GM12892 (cell line): ENCODE data around the gene LMO2.
A peak's percentile ranks its signal among the peaks of the same experiment; 100 is the strongest.
"Not testable (repeated sequence)": the region's sequence is repeated elsewhere in the genome, so short reads cannot be mapped to it uniquely, and the experiment has no call there.

Experiments
- DNase-seq: peaks from one replicate; pipeline ENCODE4 v3.0.0; 2011; ENCODE audit not compliant: insufficient read length
- FAIRE-seq: peaks from 2 replicates; lab custom pipeline; 2011; peaks lifted over from hg19 to GRCh38; lab: Jason Lieb, UNC
- POLR2A ChIP-seq: IDR thresholded peaks from 2 replicates; pipeline ENCODE4 v1.6.1; 2011; ENCODE audit warnings: low read depth, low read length, control low read depth
- POLR2AphosphoS5 ChIP-seq: IDR thresholded peaks from 2 replicates; pipeline ENCODE4 v1.6.1; 2011; ENCODE audit warnings: low read depth, low read length, control low read depth
- TAF1 ChIP-seq: IDR thresholded peaks from 2 replicates; pipeline ENCODE4 v1.6.1; 2011; ENCODE audit warnings: low read depth, mild to moderate bottlenecking, control low read depth, low read length, borderline replicate concordance

The LMO2 gene

GRCh38 chr11:33844236-33844635 is 47.6 kb downstream of the LMO2 start:
- DNase-seq (no peak), FAIRE-seq (peak; percentile 58)
- TF ChIP-seq POLR2A (no peak), TAF1 (no peak), POLR2AphosphoS5 (no peak)

DNA sequence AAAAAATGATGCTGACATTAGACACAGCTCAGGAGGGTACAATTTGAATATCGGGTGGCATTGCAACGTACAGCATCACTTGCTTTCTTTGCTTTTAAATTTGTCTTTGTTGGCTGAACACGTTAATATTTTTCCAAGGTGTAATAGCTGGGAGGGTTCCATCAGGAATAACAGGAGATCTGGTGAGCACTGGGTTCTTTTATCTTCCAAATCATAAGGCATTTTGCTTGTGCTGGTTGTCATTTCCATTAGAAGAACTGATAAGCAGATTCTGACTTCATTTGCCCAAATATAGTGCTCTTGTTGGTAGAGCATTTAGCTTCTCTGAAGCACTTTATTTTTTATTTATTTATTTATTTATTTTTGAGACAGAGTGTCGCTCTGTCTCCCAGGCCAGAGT is 48.9 kb downstream of the LMO2 start:
- FAIRE-seq (no peak), DNase-seq (no peak)
- no peak for TF ChIP-seq POLR2AphosphoS5

DNA sequence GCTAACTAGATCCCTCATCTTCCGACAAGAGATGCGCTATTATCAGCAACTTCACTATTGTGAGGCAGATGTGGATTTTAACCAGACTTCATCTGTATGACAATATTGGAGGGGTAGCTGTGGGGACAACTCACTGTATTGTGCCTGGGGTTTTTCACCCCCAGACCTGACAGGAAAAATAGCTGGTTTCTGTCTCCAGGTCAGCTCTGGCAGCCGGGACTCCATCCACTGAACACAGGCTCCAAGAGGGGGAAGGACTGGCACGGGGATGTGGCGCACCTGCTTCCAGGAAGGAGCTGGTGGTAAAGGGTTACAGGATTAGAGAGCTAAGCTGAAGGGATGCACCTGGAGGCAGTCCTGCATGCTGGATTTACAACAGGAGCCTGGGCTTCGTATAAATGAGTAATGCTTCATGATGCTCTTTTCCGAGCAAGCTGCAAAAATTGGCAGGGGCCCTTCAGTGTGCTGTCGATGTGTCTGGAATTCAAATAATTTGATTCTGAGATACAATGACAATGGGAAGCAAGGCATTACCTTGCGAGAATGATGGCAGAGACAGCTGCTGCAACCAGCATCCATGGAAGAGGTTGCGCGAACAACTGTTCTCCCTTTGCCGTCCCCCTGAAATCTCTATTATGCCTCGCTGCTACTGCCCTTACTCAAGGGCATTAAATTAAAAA is 49.5 kb downstream of the LMO2 start:
- TF ChIP-seq TAF1 = no peak
- TF ChIP-seq POLR2A = no peak
- no peak for TF ChIP-seq POLR2AphosphoS5
- DNase-seq (no peak), FAIRE-seq (no peak)

DNA sequence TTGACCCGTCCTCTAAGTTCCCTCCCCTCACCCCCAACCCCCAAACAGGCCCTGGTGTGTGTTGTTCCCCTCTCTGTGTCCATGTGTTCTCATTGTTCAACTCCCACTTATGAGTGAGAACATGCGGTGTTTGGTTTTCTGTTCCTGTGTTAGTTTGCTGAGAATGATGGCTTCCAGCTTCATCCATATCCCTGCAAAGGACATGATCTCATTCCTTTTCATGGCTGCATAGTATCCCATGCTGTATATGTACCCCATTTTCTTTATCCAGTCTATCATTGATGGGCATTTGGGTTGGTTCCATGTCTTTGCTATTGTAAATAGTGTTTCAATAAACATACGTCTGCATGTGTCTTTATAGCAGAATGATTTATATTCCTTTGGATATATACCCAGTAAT is 53.6 kb downstream of the LMO2 start:
- DNase-seq, FAIRE-seq: not testable (repeated sequence)

DNA sequence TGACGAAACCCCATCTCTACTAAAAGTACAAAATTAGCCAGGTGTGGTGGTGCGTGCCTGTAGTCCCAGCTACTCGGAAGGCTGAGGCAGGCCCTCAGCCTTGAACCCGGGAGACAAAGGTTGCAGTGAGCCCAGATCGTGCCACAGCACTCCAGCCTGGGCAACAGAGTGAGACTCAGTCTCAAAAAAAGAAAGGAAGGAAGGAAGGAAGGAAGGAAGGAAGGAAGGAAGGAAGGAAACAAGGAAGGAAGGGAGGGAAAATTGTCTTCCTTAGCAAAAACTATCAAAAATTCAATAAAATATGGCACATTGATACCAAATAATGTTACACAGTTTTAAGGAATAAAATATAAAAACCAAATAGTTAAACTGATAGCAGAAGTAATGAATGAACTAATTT is 54.5 kb downstream of the LMO2 start:
- not testable (repeated sequence) for FAIRE-seq, DNase-seq

DNA sequence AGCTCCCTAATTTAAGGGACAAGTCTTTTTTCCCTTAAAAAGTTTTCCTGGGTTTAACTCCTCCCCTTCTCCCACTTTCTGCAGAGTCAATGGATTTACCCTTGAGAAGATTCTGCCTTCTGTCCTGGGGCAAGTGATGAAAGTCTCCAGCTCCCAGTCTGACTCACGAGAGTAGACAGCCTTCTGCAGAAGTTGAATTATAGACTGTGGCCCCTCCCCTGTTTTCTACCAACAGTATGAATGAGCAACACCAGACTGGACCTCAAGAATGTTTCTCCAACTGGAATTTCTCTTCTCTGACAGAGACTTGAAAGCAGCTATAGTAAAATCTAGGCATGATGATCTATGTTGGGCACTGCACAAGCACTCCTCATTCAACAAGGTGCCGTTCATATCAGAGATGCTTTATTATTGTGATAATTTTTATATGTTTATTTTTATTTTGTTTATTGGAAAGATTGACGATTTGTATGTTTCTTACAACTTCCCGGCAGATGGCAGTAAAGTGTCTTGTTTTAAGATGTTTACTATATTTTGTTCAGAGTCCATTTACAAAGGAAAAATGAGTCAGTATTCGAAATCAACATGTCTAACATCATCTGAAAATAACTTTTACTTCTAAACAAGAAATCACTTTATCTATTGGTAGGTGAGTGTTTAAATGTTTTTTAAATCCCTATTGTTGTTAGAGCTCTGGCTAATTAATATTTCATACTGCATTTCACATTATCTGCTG is 56.6 kb downstream of the LMO2 start:
- DNase-seq = no peak

DNA sequence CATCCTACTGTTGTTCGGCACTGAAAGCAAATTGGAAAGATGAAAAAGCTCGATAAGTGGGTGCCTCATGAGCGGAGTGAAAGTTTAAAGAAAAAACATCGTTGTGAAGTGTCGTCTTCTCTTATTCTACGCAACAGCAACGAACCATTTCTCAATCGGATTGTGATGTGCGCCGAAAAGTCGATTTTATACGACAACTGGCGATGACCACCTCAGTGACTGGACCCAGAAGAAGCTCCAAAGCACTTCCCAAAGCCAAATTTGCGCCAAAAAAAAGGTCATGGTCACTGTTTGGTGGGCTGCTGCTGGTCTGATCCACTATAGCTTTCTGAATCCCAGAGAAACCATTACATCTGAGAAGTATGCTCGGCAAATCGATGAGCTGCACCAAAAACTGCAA is 59.2 kb downstream of the LMO2 start:
- FAIRE-seq (no peak), DNase-seq (no peak)
- TF ChIP-seq TAF1 (no peak), POLR2A (no peak), POLR2AphosphoS5 (no peak)

More for the DNA sequence above, 56.6 kb downstream of the LMO2 start:
- FAIRE-seq = peak; percentile 44
- TF ChIP-seq TAF1 (no peak), POLR2A (no peak), POLR2AphosphoS5 (no peak)

DNA sequence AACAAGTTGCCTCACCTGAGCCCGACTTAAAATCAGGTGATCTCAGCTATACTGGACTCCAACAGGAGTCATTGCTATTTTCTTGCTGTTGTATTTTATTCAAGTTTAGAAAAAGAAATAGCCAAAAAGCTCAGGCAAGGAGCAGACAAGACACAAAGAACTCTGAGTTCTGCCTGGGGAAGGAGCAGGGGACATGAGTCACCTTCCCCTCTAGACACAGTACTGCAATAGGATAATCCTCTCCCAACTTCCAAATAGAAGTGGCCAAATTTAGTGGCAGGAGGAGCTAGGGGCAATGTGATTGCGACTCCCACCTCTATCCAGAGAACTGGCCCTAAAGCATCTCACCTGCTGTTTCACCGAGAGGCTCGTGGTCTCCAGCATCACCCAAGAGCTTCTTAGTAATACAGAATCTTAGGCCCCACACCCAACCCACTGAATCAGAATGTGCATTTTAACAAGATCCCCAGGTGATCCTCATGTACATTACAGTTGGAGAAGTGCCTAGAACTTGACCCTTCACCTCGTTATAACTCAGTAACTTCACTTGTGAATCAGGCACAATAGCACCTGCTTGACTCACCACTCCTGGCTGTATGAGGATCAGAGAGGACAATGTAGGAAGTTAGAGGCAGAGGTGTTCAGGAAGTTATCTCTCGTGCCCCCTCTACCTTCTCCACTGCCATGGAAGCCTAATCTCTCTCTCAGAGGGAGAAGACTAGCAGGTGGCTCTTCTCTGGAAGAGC is 60.8 kb downstream of the LMO2 start:
- TF ChIP-seq POLR2AphosphoS5 (no peak), TAF1 (no peak), POLR2A (no peak)
- FAIRE-seq (no peak), DNase-seq (no peak)

GRCh38 chr11:33829430-33830141 is 62.3 kb downstream of the LMO2 start:
- DNase-seq = peak; percentile 52
- TF ChIP-seq POLR2AphosphoS5 (no peak), POLR2A (no peak), TAF1 (no peak)
- FAIRE-seq = peak; percentile 96

GRCh38 chr11:33828604-33829429 is 63.1 kb downstream of the LMO2 start:
- FAIRE-seq = peak; percentile 70
- TF ChIP-seq POLR2AphosphoS5 = no peak
- no peak for TF ChIP-seq TAF1
- no peak for TF ChIP-seq POLR2A
- no peak for DNase-seq

- FAIRE-seq = no peak
- TF ChIP-seq TAF1 (no peak), POLR2A (no peak), POLR2AphosphoS5 (no peak)
- no peak for DNase-seq
These were observed 64.7 kb downstream of the LMO2 start for GRCh38 chr11:33827206-33827605.
